ENCODE measurements around the gene NUP43. TPM values are rescaled to one million over a fixed set of nuclear protein-coding genes. Genes with fewer than 3 reads are reported as not detected.
"Not testable (repeated sequence)": the region's sequence is repeated elsewhere in the genome, so short reads cannot be mapped to it uniquely, and the experiment has no call there.

Gene NUP43
- polyA plus RNA-seq, 2 of the 4 experiments (the other 2 are of a cell fraction) = 20.0 to 40.3 TPM

GRCh38 chr6:149755300-149756260 lies 9.3 kb upstream of the NUP43 start:
- ChIA-PET CTCF (interaction anchor here (1.4 kb wide), 1 partner anchor 10 kb away, joined by 4 read pairs; no protein-coding TSS in a partner anchor), POLR2A (no interaction called here)
- FAIRE-seq = no peak
- no peak for DNase-seq (ENCODE audit: low read depth in 1 of 2, low spot score in 1 of 2)
- Histone ChIP-seq H3K27ac (no peak overlapping the region), H3K4me1 (peaks cover 11% of the 10 kb centered on the region; the same call in 2 of the 3 replicates), H3K4me2 (no peak overlapping the region), H3K9me3 (no peaks in the 10 kb centered on the region), H3K4me3 (no peak overlapping the region)
- ATAC-seq = no peak
- 92% methylated on average over 9 of the region's 9 CpGs for WGBS (ENCODE audit: missing lambda C conversion rate)
- TF ChIP-seq PHF8 (IDR thresholded peaks at IDR 0.05; ENCODE audit: borderline replicate concordance, low read depth) (no peak), RNF2 (IDR thresholded peaks at IDR 0.05; ENCODE audit: borderline replicate concordance, low read depth) (no peak), BHLHE40 (IDR thresholded peaks at IDR 0.05; ENCODE audit: low read depth, low read length) (no peak), FOSB (CRISPR knock-in tag; IDR thresholded peaks at IDR 0.05) (no peak), EP300 (IDR thresholded peaks at IDR 0.05) (no peak), KDM1A (IDR thresholded peaks at IDR 0.05; ENCODE audit: low read depth) (no peak), FOXS1 (CRISPR knock-in tag; IDR thresholded peaks at IDR 0.05) (no peak), ZSCAN20 (CRISPR knock-in tag; IDR thresholded peaks at IDR 0.05) (no peak), HES2 (IDR thresholded peaks at IDR 0.05) (no peak), POLR2A (IDR thresholded peaks at IDR 0.05; ENCODE audit: low read length) (no peak), SREBF2 (IDR thresholded peaks at IDR 0.05) (no peak), HEYL (CRISPR knock-in tag; IDR thresholded peaks at IDR 0.05) (no peak), USF2 (IDR thresholded peaks at IDR 0.05) (no peak), JUN (IDR thresholded peaks at IDR 0.05) (no peak), NFE2L2 (conservative IDR thresholded peaks at IDR 0.05; ENCODE audit: low read length) (no peak), NPAS2 (CRISPR knock-in tag; IDR thresholded peaks at IDR 0.05; ENCODE audit: borderline replicate concordance) (no peak), MYC (IDR thresholded peaks at IDR 0.05; ENCODE audit: borderline replicate concordance, low read length) (no peak), ZFP36 (IDR thresholded peaks at IDR 0.05; ENCODE audit: borderline replicate concordance, partially characterized antibody) (no peak)
- TF ChIP-seq, protein P1, sequence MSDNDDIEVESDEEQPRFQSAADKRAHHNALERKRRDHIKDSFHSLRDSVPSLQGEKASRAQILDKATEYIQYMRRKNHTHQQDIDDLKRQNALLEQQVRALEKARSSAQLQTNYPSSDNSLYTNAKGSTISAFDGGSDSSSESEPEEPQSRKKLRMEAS (IDR thresholded peaks at IDR 0.05) = no peak

DNA sequence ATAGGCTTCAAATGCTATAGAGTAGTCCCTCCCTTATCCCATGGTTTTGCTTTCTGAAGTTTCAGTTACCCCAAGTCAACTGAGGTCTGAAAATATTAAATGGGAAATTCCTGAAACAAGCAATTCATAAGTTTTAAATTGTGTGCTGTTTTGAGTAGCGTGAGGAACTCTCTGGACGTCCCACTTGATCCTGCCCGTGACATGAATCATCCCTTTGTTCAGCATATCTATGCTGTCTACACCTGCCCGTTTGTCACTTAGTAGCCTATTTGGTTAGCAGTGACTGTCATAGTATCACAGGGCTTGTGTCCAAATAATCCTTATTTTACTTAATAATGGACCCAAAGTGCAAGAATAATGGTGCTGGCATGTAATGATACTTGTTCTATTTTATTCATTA lies 8.2 kb upstream of the NUP43 start:
- Histone ChIP-seq H3K4me3 (no peak overlapping the region), H3K4me1 (peaks cover 11% of the 10 kb centered on the region; the same call in 2 of the 3 replicates), H3K4me2 (no peak overlapping the region), H3K9me3 (no peaks in the 10 kb centered on the region), H3K27ac (no peak overlapping the region)
- ChIA-PET CTCF (no interaction called here), POLR2A (no interaction called here)
- TF ChIP-seq RNF2 (IDR thresholded peaks at IDR 0.05; ENCODE audit: borderline replicate concordance, low read depth) (no peak), RARB (CRISPR knock-in tag; IDR thresholded peaks at IDR 0.05) (no peak), NFE2L2 (conservative IDR thresholded peaks at IDR 0.05; ENCODE audit: low read length) (no peak)
- DNase-seq (ENCODE audit: low read depth in 1 of 2, low spot score in 1 of 2) = no peak
- ATAC-seq = no peak
- no peak for FAIRE-seq
- WGBS (ENCODE audit: missing lambda C conversion rate) = 91% methylated on average over 4 of the region's 4 CpGs

- DNase-seq (ENCODE audit: low read depth in 1 of 2, low spot score in 1 of 2); H3K4me3 ChIP-seq; CTCF ChIA-PET; POLR2A ChIA-PET; H3K9me3 ChIP-seq; H3K27ac ChIP-seq; ATAC-seq; FAIRE-seq; H3K4me2 ChIP-seq: not testable (repeated sequence)
- WGBS (ENCODE audit: missing lambda C conversion rate) = 90% methylated on average over 3 of the region's 3 CpGs
- H3K4me1 ChIP-seq = peaks cover 11% of the 10 kb centered on the region; the same call in 2 of the 3 replicates
Observed at GRCh38 chr6:149753374-149753637, 7.0 kb upstream of the NUP43 start.
